ENCODE data around the gene CREB5.

CREB5 gene

GRCh38 chr7:28435152-28435551 lies 22.8 kb downstream of the CREB5 start:
- no CpG with 5 or more reads among the region's 4 CpGs for WGBS (ENCODE audit: insufficient coverage, insufficient read length)
- Histone ChIP-seq H3K27me3 (ENCODE audit: control insufficient read depth, insufficient read depth, low read length) (no peaks in the 10 kb centered on the region), H3K27ac (ENCODE audit: low read length) (no peak overlapping the region), H3K4me3 (ENCODE audit: low read length) (no peak overlapping the region), H3K36me3 (ENCODE audit: control insufficient read depth, insufficient read depth, low read length) (no peaks in the 10 kb centered on the region), H3K4me1 (ENCODE audit: control insufficient read depth, insufficient read depth, low read length) (peaks cover 2% of the 10 kb centered on the region; the same call in 1 of the 2 replicates), H3K9me3 (ENCODE audit: control insufficient read depth, insufficient read depth, low read length) (no peaks in the 10 kb centered on the region)
- no peak for DNase-seq (ENCODE audit: low read depth, low spot score)

GRCh38 chr7:28435732-28436378 lies 23.5 kb downstream of the CREB5 start:
- H3K36me3 ChIP-seq (ENCODE audit: control insufficient read depth, insufficient read depth, low read length), result no peaks in the 10 kb centered on the region
- WGBS (ENCODE audit: insufficient coverage, insufficient read length), result no CpG with 5 or more reads among the region's 2 CpGs
- H3K27me3 ChIP-seq (ENCODE audit: control insufficient read depth, insufficient read depth, low read length), result no peaks in the 10 kb centered on the region
- H3K4me1 ChIP-seq (ENCODE audit: control insufficient read depth, insufficient read depth, low read length), result no peaks in the 10 kb centered on the region; the same call in 1 of the 2 replicates
- H3K9me3 ChIP-seq (ENCODE audit: control insufficient read depth, insufficient read depth, low read length), result no peaks in the 10 kb centered on the region
- H3K27ac ChIP-seq (ENCODE audit: low read length), result no peak overlapping the region
- no peak for DNase-seq (ENCODE audit: low read depth, low spot score)
- H3K4me3 ChIP-seq (ENCODE audit: low read length), result no peak overlapping the region

GRCh38 chr7:28440055-28440601 lies 27.8 kb downstream of the CREB5 start:
- H3K27me3 ChIP-seq (ENCODE audit: control insufficient read depth, insufficient read depth, low read length), result no peaks in the 10 kb centered on the region
- DNase-seq (ENCODE audit: low read depth, low spot score), result no peak

DNA sequence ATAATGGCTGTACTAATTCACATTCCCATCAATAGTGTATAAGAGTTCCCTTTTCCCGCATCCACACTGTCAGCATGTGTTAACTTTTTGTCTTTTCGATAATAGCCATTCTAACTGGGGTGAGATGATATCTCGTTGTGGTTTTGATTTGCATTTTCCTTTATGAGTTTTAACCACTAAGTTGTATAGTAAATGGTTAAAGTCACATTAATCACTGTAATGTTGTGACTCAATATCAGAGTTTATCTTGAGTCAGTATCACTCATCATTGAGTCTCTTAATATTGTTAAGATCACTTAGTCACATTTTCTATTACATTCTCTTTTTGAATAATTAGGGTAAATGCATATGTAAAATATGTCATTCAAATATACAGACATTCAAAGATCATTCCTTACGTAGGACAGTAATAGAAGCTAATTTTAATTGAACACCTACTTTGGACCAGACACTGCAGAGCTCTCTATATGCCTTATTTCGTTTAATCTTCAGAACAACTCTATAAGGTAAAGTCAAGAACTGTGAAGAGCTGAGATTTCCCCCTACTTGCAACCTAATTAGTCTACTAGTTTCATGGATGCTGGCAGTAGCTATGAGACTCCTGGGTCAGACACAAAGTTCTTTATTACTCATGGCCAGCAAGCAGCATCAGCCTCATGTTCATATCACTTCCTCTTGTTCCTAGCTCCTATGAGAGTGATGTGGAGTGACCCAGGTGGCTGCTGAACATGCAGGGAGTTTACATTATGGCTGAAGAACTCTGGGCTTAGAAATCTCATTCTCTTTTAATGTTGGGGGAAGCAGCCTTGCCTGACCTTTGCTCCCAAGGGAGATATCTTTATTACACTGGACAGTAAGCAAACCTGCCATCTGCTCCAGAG lies 30.5 kb downstream of the CREB5 start:
- Histone ChIP-seq H3K36me3 (ENCODE audit: control insufficient read depth, insufficient read depth, low read length) (no peaks in the 10 kb centered on the region), H3K27me3 (ENCODE audit: control insufficient read depth, insufficient read depth, low read length) (no peaks in the 10 kb centered on the region)
- WGBS (ENCODE audit: insufficient coverage, insufficient read length), result no CpG with 5 or more reads among the region's 5 CpGs

More at GRCh38 chr7:28440055-28440601, 27.8 kb downstream of the CREB5 start:
- Histone ChIP-seq H3K36me3 (ENCODE audit: control insufficient read depth, insufficient read depth, low read length) (no peaks in the 10 kb centered on the region), H3K4me1 (ENCODE audit: control insufficient read depth, insufficient read depth, low read length) (no peaks in the 10 kb centered on the region; the same call in 1 of the 2 replicates), H3K27ac (ENCODE audit: low read length) (no peak overlapping the region), H3K9me3 (ENCODE audit: control insufficient read depth, insufficient read depth, low read length) (no peaks in the 10 kb centered on the region), H3K4me3 (ENCODE audit: low read length) (no peak overlapping the region)
- WGBS (ENCODE audit: insufficient coverage, insufficient read length), result no CpG with 5 or more reads among the region's 8 CpGs

DNA sequence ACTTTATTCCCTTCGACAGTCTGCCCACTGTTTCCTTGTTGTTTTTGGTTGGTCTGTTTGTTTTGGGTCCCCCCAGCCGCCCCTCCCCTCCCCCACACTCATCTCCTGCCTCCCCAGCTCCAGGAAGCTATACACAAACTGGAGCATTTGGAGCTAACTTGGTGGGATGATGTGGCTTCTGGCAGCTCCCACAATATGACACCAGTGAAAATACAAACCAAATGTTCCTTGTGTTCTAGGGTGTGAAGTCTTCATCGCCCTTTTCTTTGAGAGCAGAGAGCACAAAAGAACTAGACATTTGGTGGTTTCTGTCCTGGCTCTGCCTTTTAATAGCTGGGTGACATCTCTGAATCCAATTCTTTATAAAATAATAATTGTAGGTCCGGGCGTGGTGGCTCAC lies 33.8 kb downstream of the CREB5 start:
- no peak for DNase-seq (ENCODE audit: low read depth, low spot score)
- H3K27me3 ChIP-seq (ENCODE audit: control insufficient read depth, insufficient read depth, low read length), result no peaks in the 10 kb centered on the region
- H3K36me3 ChIP-seq (ENCODE audit: control insufficient read depth, insufficient read depth, low read length), result no peaks in the 10 kb centered on the region
- no peaks in the 10 kb centered on the region for H3K9me3 ChIP-seq (ENCODE audit: control insufficient read depth, insufficient read depth, low read length)
- WGBS (ENCODE audit: insufficient coverage, insufficient read length), result no CpG with 5 or more reads among the region's 5 CpGs
- H3K27ac ChIP-seq (ENCODE audit: low read length), result no peak overlapping the region
- H3K4me1 ChIP-seq (ENCODE audit: control insufficient read depth, insufficient read depth, low read length), result no peaks in the 10 kb centered on the region
- no peak overlapping the region for H3K4me3 ChIP-seq (ENCODE audit: low read length)

More for the DNA sequence above, 30.5 kb downstream of the CREB5 start:
- Histone ChIP-seq H3K4me1 (ENCODE audit: control insufficient read depth, insufficient read depth, low read length) (no peaks in the 10 kb centered on the region; the same call in 1 of the 2 replicates), H3K4me3 (ENCODE audit: low read length) (no peak overlapping the region), H3K9me3 (ENCODE audit: control insufficient read depth, insufficient read depth, low read length) (no peaks in the 10 kb centered on the region), H3K27ac (ENCODE audit: low read length) (no peak overlapping the region)
- no peak for DNase-seq (ENCODE audit: low read depth, low spot score)

DNA sequence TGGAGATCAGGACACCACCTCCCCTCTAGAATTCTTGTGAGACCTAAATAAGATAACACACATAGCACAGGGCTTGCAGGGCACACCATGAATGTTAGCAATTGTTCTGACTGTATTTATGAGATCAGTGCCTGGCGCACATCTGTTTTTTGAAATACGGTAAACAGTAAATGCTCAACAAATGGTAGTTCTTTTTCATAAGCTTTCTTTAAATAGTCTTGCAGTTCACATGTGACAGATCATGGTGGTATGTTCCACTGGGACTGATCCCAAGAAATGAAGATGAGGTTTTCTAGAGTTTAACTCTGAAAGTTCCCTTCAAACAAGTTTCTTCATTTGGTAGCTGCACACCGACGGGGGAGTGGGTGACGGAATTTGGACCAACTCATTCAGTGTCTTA lies 34.8 kb downstream of the CREB5 start:
- H3K36me3 ChIP-seq (ENCODE audit: control insufficient read depth, insufficient read depth, low read length), result no peaks in the 10 kb centered on the region
- H3K4me1 ChIP-seq (ENCODE audit: control insufficient read depth, insufficient read depth, low read length), result no peaks in the 10 kb centered on the region
- WGBS (ENCODE audit: insufficient coverage, insufficient read length), result no CpG with 5 or more reads among the region's 5 CpGs
- H3K27me3 ChIP-seq (ENCODE audit: control insufficient read depth, insufficient read depth, low read length), result no peaks in the 10 kb centered on the region
- no peaks in the 10 kb centered on the region for H3K9me3 ChIP-seq (ENCODE audit: control insufficient read depth, insufficient read depth, low read length)
- H3K27ac ChIP-seq (ENCODE audit: low read length), result no peak overlapping the region
- no peak for DNase-seq (ENCODE audit: low read depth, low spot score)
- no peak overlapping the region for H3K4me3 ChIP-seq (ENCODE audit: low read length)

DNA sequence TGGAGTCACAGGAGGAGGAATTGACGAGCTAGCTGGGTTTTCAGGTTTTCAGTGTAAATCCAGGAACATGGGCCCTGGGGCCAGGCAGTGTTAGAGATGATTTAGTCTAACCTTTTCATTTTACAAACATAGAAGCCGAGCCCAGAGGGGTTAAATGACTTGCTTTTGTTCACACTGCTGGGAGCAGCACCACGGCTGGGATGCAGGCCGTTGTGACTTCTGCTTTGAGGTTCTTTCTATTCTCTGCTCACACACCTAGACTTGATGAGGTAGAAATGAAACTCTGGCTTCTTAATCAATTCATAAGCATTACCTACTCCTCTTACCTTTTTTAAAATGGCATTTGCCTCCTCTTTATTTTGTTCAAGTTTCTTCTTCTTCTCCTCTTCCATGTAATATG lies 36.4 kb downstream of the CREB5 start:
- no peak overlapping the region for H3K27ac ChIP-seq (ENCODE audit: low read length)
- no peak overlapping the region for H3K4me3 ChIP-seq (ENCODE audit: low read length)
- H3K27me3 ChIP-seq (ENCODE audit: control insufficient read depth, insufficient read depth, low read length), result no peaks in the 10 kb centered on the region
- no peak for DNase-seq (ENCODE audit: low read depth, low spot score)
- no peaks in the 10 kb centered on the region for H3K36me3 ChIP-seq (ENCODE audit: control insufficient read depth, insufficient read depth, low read length)
- H3K4me1 ChIP-seq (ENCODE audit: control insufficient read depth, insufficient read depth, low read length), result no peaks in the 10 kb centered on the region
- WGBS (ENCODE audit: insufficient coverage, insufficient read length), result no CpG with 5 or more reads among the region's 4 CpGs
- H3K9me3 ChIP-seq (ENCODE audit: control insufficient read depth, insufficient read depth, low read length), result no peaks in the 10 kb centered on the region

DNA sequence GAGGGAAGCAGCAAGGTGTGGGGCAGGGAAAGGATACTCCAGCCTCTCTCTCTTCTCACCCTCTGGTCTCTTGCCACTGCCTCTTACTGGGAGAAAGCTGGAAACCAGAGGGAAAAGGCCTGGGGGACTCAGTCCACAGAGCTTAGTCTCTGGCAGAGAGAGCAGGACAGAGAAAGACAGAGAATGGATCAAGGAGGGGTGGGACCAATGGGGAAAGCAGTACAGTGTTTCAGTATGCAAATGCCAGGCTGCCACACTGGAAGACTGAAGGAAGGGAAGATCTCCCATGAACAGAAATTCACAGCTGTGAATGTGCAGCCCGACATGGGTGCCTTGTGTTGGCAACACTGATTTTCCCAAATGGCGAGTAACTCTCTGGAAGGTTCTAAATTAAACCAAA lies 40.4 kb downstream of the CREB5 start:
- Histone ChIP-seq H3K27me3 (ENCODE audit: control insufficient read depth, insufficient read depth, low read length) (no peaks in the 10 kb centered on the region), H3K27ac (ENCODE audit: low read length) (no peak overlapping the region), H3K4me3 (ENCODE audit: low read length) (no peak overlapping the region), H3K36me3 (ENCODE audit: control insufficient read depth, insufficient read depth, low read length) (no peaks in the 10 kb centered on the region), H3K4me1 (ENCODE audit: control insufficient read depth, insufficient read depth, low read length) (no peaks in the 10 kb centered on the region), H3K9me3 (ENCODE audit: control insufficient read depth, insufficient read depth, low read length) (no peaks in the 10 kb centered on the region)
- no peak for DNase-seq (ENCODE audit: low read depth, low spot score)
- WGBS (ENCODE audit: insufficient coverage, insufficient read length), result no CpG with 5 or more reads among the region's 2 CpGs

DNA sequence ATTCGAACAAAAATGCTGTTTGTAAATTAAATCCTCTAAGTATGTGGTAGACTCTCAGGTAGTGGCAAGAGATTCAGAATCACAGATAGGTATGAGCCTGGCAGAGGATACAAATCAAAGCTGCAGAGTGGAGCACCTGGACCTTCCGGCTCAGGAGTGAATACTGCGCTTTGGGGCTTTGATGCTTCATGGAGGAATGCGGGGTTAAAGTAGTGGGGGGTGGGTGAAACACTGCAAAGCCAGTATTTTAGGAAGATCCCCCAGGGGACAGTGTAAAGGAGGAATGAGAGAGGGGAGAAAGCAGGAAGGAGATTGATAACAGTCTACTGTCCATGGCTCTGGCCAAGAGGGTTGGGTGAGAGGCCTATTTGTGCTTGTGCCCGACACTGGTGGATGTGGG lies 43.2 kb downstream of the CREB5 start:
- no peaks in the 10 kb centered on the region for H3K4me1 ChIP-seq (ENCODE audit: control insufficient read depth, insufficient read depth, low read length)
- no CpG with 5 or more reads among the region's 5 CpGs for WGBS (ENCODE audit: insufficient coverage, insufficient read length)
- no peaks in the 10 kb centered on the region for H3K9me3 ChIP-seq (ENCODE audit: control insufficient read depth, insufficient read depth, low read length)
- no peak overlapping the region for H3K4me3 ChIP-seq (ENCODE audit: low read length)
- DNase-seq (ENCODE audit: low read depth, low spot score), result peak; percentile 16
- no peaks in the 10 kb centered on the region for H3K27me3 ChIP-seq (ENCODE audit: control insufficient read depth, insufficient read depth, low read length)
- H3K27ac ChIP-seq (ENCODE audit: low read length), result no peak overlapping the region
- no peaks in the 10 kb centered on the region for H3K36me3 ChIP-seq (ENCODE audit: control insufficient read depth, insufficient read depth, low read length)

DNA sequence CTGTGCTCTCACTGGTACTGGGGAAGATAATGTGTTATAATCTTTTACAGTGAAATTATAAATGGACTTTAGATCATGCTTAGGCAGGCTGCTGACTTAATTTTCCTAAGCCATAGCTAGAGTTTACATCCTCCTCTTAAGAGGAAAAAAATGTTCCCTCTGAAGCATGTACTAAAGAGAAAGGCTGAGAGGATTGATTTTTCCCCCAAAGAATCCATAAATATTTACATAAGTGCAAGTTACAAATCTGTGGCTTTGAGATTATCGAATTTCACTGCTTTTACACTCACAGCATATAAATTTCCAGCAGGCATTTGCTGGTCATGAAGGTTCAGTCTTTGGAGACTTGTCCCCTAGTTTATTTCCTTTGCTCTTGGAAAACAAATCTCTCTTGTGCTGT lies 43.7 kb downstream of the CREB5 start:
- Histone ChIP-seq H3K4me3 (ENCODE audit: low read length) (no peak overlapping the region), H3K4me1 (ENCODE audit: control insufficient read depth, insufficient read depth, low read length) (no peaks in the 10 kb centered on the region), H3K36me3 (ENCODE audit: control insufficient read depth, insufficient read depth, low read length) (no peaks in the 10 kb centered on the region), H3K27me3 (ENCODE audit: control insufficient read depth, insufficient read depth, low read length) (no peaks in the 10 kb centered on the region), H3K9me3 (ENCODE audit: control insufficient read depth, insufficient read depth, low read length) (no peaks in the 10 kb centered on the region), H3K27ac (ENCODE audit: low read length) (no peak overlapping the region)
- no CpG with 5 or more reads among the region's 1 CpG for WGBS (ENCODE audit: insufficient coverage, insufficient read length)
- DNase-seq (ENCODE audit: low read depth, low spot score), result no peak

Data from iPS DF 6.9 (cell line).